HCT116 (cell line): ENCODE measurements around the gene METTL22.

ENCODE experiments used
- CBX3 ChIP-seq: IDR thresholded peaks from 2 replicates; pipeline ENCODE4 v1.6.1; 2012; ENCODE audit warnings: low read depth
- CEBPB ChIP-seq: IDR thresholded peaks from 2 replicates; pipeline ENCODE4 v1.6.1; 2012; ENCODE audit warnings: low read depth
- EGR1 ChIP-seq: IDR thresholded peaks from 2 replicates; pipeline ENCODE4 v1.6.1; 2012; ENCODE audit warnings: low read depth
- EZH2 ChIP-seq: fragments of 200-600 bp; sonication (generic); IDR thresholded peaks from 2 replicates; pipeline ENCODE4 v1.6.1; 2017; ENCODE audit warnings: antibody characterized with exemption, mixed run types
- FOSL1 ChIP-seq: IDR thresholded peaks from 2 replicates; pipeline ENCODE4 v1.6.1; 2012; ENCODE audit warnings: low read depth
- POLR2A ChIP-seq: IDR thresholded peaks from 2 replicates; pipeline ENCODE4 v1.7.0; 2011; ENCODE audit warnings: borderline replicate concordance; ENCODE audit not compliant: insufficient read depth, insufficient read length; ENCODE audit errors: extremely low read depth
- POLR2AphosphoS5 ChIP-seq: IDR thresholded peaks from 2 replicates; pipeline ENCODE4 v1.6.1; 2011; ENCODE audit warnings: mild to moderate bottlenecking, low read depth, low read length, moderate library complexity
- SIN3A ChIP-seq: IDR thresholded peaks from 2 replicates; pipeline ENCODE4 v1.6.1; 2012; ENCODE audit warnings: low read depth
- TCF7L2 ChIP-seq: IDR thresholded peaks from 2 replicates; pipeline ENCODE4 v1.7.0; 2011; ENCODE audit warnings: borderline replicate concordance, inconsistent platforms; ENCODE audit not compliant: insufficient read depth, insufficient read length; ENCODE audit errors: extremely low read depth
- ZNF274 ChIP-seq: fragments of 200-500 bp; sonication (Bioruptor generic); IDR thresholded peaks from 2 replicates; pipeline ENCODE4 v1.6.1; 2014; ENCODE audit warnings: mild to moderate bottlenecking, low read depth, low read length, inconsistent platforms
- TF ChIP-seq, protein P1 (sequence below), 3 experiments: fragments of 200-600 bp in 1 of 3; sonication (generic) in 1 of 3; IDR thresholded peaks in 2 of 3; conservative IDR thresholded peaks in 1 of 3; 2 replicates each; pipeline ENCODE4 v1.5.1; 2012 to 2017; ENCODE audit warnings: low read depth in 2 of 3, low read length in 2 of 3, antibody characterized with exemption in 1 of 3, borderline replicate concordance in 1 of 3, control low read depth in 1 of 3, mild to moderate bottlenecking in 1 of 3, mixed read lengths in 1 of 3, mixed run types in 1 of 3, moderate library complexity in 1 of 3; ENCODE audit not compliant: insufficient read depth in 1 of 3
- TF ChIP-seq, protein P2 (sequence below): IDR thresholded peaks from 2 replicates; pipeline ENCODE4 v1.6.1; 2012
- TF ChIP-seq, protein P3 (sequence below): IDR thresholded peaks from 2 replicates; pipeline ENCODE4 v1.6.1; 2011; ENCODE audit warnings: mild to moderate bottlenecking, low read length, moderate library complexity; ENCODE audit not compliant: insufficient replicate concordance; ENCODE audit errors: extremely low read depth
- TF ChIP-seq, protein P4 (sequence below): IDR thresholded peaks from 2 replicates; pipeline ENCODE4 v1.6.1; 2012

DNA sequence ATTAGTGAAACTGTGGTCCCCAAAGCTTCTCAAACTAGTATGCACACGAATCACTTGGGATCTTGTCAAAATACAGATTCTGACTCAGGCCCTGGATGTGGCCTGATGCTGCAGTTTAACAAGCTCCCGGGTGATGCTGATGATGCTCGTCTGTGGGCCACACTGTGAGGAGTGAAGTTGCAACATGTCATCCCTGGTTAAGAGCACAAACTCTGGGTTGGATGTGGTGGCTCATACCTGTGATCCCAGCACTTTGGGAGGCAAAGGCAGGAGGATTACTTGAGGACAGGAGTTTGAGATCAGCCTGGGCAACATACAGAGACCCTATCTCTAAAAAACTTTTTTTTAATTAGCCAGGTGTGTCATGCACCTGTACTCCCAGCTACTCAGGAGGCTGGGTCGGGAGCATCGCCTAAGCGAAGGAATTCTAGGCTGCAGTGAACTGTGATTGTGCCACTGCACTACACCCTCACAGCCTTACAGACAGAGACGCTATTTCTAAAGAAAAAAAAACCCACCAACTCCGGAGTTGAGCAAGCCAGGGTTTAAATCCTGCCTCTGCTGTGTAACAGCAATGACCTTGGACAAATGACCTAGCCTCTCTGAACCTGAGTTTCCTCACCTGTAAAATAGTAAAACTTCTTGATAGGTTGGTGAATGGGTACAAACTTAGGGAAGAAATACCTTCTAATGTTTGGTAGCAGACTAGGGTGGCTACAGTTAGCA, 28.5 kb downstream of the METTL22 start:
- TF ChIP-seq, protein P1, sequence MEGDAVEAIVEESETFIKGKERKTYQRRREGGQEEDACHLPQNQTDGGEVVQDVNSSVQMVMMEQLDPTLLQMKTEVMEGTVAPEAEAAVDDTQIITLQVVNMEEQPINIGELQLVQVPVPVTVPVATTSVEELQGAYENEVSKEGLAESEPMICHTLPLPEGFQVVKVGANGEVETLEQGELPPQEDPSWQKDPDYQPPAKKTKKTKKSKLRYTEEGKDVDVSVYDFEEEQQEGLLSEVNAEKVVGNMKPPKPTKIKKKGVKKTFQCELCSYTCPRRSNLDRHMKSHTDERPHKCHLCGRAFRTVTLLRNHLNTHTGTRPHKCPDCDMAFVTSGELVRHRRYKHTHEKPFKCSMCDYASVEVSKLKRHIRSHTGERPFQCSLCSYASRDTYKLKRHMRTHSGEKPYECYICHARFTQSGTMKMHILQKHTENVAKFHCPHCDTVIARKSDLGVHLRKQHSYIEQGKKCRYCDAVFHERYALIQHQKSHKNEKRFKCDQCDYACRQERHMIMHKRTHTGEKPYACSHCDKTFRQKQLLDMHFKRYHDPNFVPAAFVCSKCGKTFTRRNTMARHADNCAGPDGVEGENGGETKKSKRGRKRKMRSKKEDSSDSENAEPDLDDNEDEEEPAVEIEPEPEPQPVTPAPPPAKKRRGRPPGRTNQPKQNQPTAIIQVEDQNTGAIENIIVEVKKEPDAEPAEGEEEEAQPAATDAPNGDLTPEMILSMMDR (IDR thresholded peaks at IDR 0.05 in 2 of 3, conservative IDR thresholded peaks at IDR 0.05 in 1 of 3; ENCODE audit: borderline replicate concordance in 1 of 3, insufficient read depth in 1 of 3, low read depth in 2 of 3, low read length in 2 of 3), result no peak
- TF ChIP-seq SIN3A (no peak), POLR2A (no peak), CEBPB (no peak), CBX3 (no peak), EGR1 (no peak), EZH2 (no peak), POLR2AphosphoS5 (no peak), ZNF274 (no peak), TCF7L2 (no peak), FOSL1 (no peak)
- TF ChIP-seq, protein P2, sequence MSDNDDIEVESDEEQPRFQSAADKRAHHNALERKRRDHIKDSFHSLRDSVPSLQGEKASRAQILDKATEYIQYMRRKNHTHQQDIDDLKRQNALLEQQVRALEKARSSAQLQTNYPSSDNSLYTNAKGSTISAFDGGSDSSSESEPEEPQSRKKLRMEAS, result no peak
- TF ChIP-seq, protein P3, sequence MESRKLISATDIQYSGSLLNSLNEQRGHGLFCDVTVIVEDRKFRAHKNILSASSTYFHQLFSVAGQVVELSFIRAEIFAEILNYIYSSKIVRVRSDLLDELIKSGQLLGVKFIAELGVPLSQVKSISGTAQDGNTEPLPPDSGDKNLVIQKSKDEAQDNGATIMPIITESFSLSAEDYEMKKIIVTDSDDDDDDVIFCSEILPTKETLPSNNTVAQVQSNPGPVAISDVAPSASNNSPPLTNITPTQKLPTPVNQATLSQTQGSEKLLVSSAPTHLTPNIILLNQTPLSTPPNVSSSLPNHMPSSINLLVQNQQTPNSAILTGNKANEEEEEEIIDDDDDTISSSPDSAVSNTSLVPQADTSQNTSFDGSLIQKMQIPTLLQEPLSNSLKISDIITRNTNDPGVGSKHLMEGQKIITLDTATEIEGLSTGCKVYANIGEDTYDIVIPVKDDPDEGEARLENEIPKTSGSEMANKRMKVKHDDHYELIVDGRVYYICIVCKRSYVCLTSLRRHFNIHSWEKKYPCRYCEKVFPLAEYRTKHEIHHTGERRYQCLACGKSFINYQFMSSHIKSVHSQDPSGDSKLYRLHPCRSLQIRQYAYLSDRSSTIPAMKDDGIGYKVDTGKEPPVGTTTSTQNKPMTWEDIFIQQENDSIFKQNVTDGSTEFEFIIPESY, result no peak
- TF ChIP-seq, protein P4, sequence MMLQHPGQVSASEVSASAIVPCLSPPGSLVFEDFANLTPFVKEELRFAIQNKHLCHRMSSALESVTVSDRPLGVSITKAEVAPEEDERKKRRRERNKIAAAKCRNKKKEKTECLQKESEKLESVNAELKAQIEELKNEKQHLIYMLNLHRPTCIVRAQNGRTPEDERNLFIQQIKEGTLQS, result no peak
